ENCODE data around the gene TMEM108. TPM values are rescaled to one million over a fixed set of nuclear protein-coding genes. Genes with fewer than 3 reads are reported as not detected.

The TMEM108 gene
- total RNA-seq, 2 experiments from 2014 or later, result not detected

DNA sequence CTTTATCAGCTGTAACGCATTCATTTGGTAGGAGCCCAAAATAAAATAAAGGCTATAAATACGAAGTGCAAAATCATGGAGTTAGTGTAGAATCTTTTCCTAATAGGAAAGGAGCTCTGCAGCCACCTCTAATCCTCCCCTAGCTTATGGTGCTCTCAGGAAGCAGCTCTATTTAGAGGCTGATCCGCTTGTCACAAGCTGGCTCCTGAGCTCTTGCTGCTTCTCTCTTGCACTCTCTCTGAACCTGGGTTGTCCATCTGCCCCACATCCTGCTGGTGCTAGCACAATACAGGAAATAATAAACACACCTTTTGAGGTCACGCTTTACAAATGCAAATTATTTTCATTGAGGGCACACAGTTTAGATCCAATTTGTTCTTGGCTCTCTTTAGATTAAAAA is 324.3 kb downstream of the TMEM108 start:
- ChIA-PET CTCF (ENCODE audit: unreplicated experiment) (interaction anchor here (0.6 kb wide), 1 partner anchor 25 kb away, joined by 3 read pairs; no protein-coding TSS in a partner anchor), POLR2A (interaction anchor here (0.5 to 1.1 kb wide), 3 partner anchors 12 to 495 kb away, joined by 3 to 4 read pairs (median 3); no protein-coding TSS in a partner anchor)
- no TSS peak for BruUV-seq (replicated peaks)
- Histone ChIP-seq H3K4me1 (ENCODE audit: insufficient read depth, low read length, poor library complexity, severe bottlenecking) (no peaks in the 10 kb centered on the region), H3K36me3 (ENCODE audit: insufficient read depth, low read length) (no peaks in the 10 kb centered on the region), H2AFZ (ENCODE audit: low read length) (no peak overlapping the region), H3K4me2 (ENCODE audit: low read length) (no peak overlapping the region), H3K9me2 (ENCODE audit: insufficient read depth, low read length) (no peaks in the 10 kb centered on the region), H3K9me3 (ENCODE audit: low read length) (no peaks in the 10 kb centered on the region), H3K27ac (ENCODE audit: low read depth, low read length, poor library complexity, severe bottlenecking) (no peak overlapping the region), H3K79me2 (ENCODE audit: insufficient read depth, low read depth, low read length) (no peaks in the 10 kb centered on the region), H4K20me1 (ENCODE audit: insufficient read depth, low read length) (no peaks in the 10 kb centered on the region), H3K4me3 (ENCODE audit: low read depth, low read length, poor library complexity, severe bottlenecking) (no peak overlapping the region)
- no peak for DNase-seq (ENCODE audit: low spot score)
- TF ChIP-seq EZH2phosphoT487 (IDR thresholded peaks at IDR 0.05; ENCODE audit: borderline replicate concordance, low read depth, low read length), result no peak
- no peak for TF ChIP-seq CTCF (conservative IDR thresholded peaks at IDR 0.05; ENCODE audit: low read length)
- intact Hi-C loops (cut with micrococcal nuclease; ENCODE audit: unreplicated experiment), result no loop called here

DNA sequence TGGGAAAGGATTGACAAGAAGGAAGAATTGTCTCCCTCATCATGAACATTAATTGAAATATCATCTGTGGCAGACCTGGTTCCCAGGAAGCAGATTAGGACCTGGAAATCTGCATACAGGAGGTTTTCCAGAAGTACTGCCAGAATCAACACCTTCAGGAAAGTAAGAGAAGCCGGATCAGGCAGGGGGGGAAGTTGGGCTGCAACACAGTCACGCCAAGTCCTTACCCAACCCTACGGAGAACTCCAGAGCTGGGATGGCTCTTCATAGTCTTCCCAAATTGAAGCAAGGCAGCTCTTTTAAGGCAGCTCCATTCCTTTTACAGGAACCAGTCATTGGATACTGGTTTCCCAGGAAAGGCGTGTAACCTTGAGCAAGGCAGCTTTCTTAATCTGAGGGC is 326.5 kb downstream of the TMEM108 start:
- no peak for TF ChIP-seq EZH2phosphoT487 (IDR thresholded peaks at IDR 0.05; ENCODE audit: borderline replicate concordance, low read depth, low read length)
- no peak for TF ChIP-seq CTCF (conservative IDR thresholded peaks at IDR 0.05; ENCODE audit: low read length)

DNA sequence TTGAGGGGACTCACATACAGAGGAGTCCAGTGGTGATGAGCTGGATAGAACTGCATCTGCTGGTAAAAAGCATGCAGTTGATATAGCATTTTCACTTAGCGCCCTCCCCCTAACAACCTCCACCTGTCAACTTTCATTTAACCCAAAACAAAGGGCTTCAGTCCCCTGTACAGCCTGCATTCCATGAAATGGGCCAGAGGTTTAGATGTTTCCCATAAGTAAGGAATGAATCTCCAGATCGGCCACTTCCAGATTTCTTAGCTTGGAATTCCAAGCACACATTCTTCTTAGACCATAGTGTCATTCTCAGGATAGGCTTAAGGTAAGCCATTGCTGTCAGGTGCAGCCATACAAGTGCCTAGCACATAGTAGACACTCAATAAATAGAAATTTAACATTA is 328.7 kb downstream of the TMEM108 start:
- DNase-seq (ENCODE audit: low spot score), result no peak
- Histone ChIP-seq H3K9me3 (ENCODE audit: low read length) (no peaks in the 10 kb centered on the region), H3K36me3 (ENCODE audit: insufficient read depth, low read length) (no peaks in the 10 kb centered on the region), H3K4me3 (ENCODE audit: low read depth, low read length, poor library complexity, severe bottlenecking) (no peak overlapping the region), H3K4me2 (ENCODE audit: low read length) (no peak overlapping the region), H3K9me2 (ENCODE audit: insufficient read depth, low read length) (no peaks in the 10 kb centered on the region), H3K4me1 (ENCODE audit: insufficient read depth, low read length, poor library complexity, severe bottlenecking) (no peaks in the 10 kb centered on the region), H2AFZ (ENCODE audit: low read length) (no peak overlapping the region), H3K79me2 (ENCODE audit: insufficient read depth, low read depth, low read length) (no peaks in the 10 kb centered on the region), H3K27ac (ENCODE audit: low read depth, low read length, poor library complexity, severe bottlenecking) (no peak overlapping the region), H4K20me1 (ENCODE audit: insufficient read depth, low read length) (no peaks in the 10 kb centered on the region)
- no TSS peak for BruUV-seq (replicated peaks)
- intact Hi-C loops (cut with micrococcal nuclease; ENCODE audit: unreplicated experiment), result no loop called here
- POLR2A ChIA-PET, result interaction anchor here (0.9 to 1.1 kb wide), 2 partner anchors 9 to 22 kb away, joined by 3 read pairs; no protein-coding TSS in a partner anchor
- CTCF ChIA-PET (ENCODE audit: unreplicated experiment), result no interaction called here
- TF ChIP-seq CTCF (conservative IDR thresholded peaks at IDR 0.05; ENCODE audit: low read length) (no peak), EZH2phosphoT487 (IDR thresholded peaks at IDR 0.05; ENCODE audit: borderline replicate concordance, low read depth, low read length) (no peak)

More for the DNA sequence above, 326.5 kb downstream of the TMEM108 start:
- Histone ChIP-seq H2AFZ (ENCODE audit: low read length) (no peak overlapping the region), H3K27ac (ENCODE audit: low read depth, low read length, poor library complexity, severe bottlenecking) (no peak overlapping the region), H3K4me1 (ENCODE audit: insufficient read depth, low read length, poor library complexity, severe bottlenecking) (no peaks in the 10 kb centered on the region), H3K36me3 (ENCODE audit: insufficient read depth, low read length) (no peaks in the 10 kb centered on the region), H3K4me3 (ENCODE audit: low read depth, low read length, poor library complexity, severe bottlenecking) (no peak overlapping the region), H3K9me3 (ENCODE audit: low read length) (no peaks in the 10 kb centered on the region), H4K20me1 (ENCODE audit: insufficient read depth, low read length) (no peaks in the 10 kb centered on the region), H3K9me2 (ENCODE audit: insufficient read depth, low read length) (no peaks in the 10 kb centered on the region), H3K4me2 (ENCODE audit: low read length) (no peak overlapping the region), H3K79me2 (ENCODE audit: insufficient read depth, low read depth, low read length) (no peaks in the 10 kb centered on the region)
- no peak for DNase-seq (ENCODE audit: low spot score)
- intact Hi-C loops (cut with micrococcal nuclease; ENCODE audit: unreplicated experiment), result no loop called here
- BruUV-seq (replicated peaks), result no TSS peak
- CTCF ChIA-PET (ENCODE audit: unreplicated experiment), result interaction anchor here (0.6 kb wide), 1 partner anchor 80 kb away, joined by 3 read pairs; no protein-coding TSS in a partner anchor
- POLR2A ChIA-PET, result no interaction called here
